Measurements from ENCODE around the gene COL18A1. TPM values are rescaled to one million over a fixed set of nuclear protein-coding genes. Genes with fewer than 3 reads are reported as not detected.
A peak's percentile ranks its signal among the peaks of the same experiment; 100 is the strongest.

The COL18A1 gene
- total and polyA plus RNA-seq, 9 of the 15 experiments (the other 6 are each of a cell fraction or from before 2014, with no cell fraction given), result 0.14 to 16.4 (median 2.0) TPM

GRCh38 chr21:45386728-45387371 is 18.1 kb upstream of the COL18A1 start (continued):
- no peak for TF ChIP-seq PBX2 (CRISPR knock-in tag; IDR thresholded peaks at IDR 0.05; ENCODE audit: low read depth)
- TF ChIP-seq PBX2 (tag; conservative IDR thresholded peaks at IDR 0.05; ENCODE audit: low read depth), result no peak
- TF ChIP-seq CTBP1 (IDR thresholded peaks at IDR 0.05; ENCODE audit: borderline replicate concordance), result 0 out of 2 replicates have a peak, but pooled peaks have one; percentile 32
- no peak for TF ChIP-seq ZNF324 (CRISPR knock-in tag; IDR thresholded peaks at IDR 0.05)
- no peak for TF ChIP-seq ATF6 (CRISPR knock-in tag; IDR thresholded peaks at IDR 0.05)
- no peak for TF ChIP-seq ZFPM2 (CRISPR knock-in tag; IDR thresholded peaks at IDR 0.05)
- no peak for TF ChIP-seq ZNF57 (CRISPR knock-in tag; IDR thresholded peaks at IDR 0.05)
- TF ChIP-seq RFX5 (IDR thresholded peaks at IDR 0.05; ENCODE audit: low read depth, low read length), result no peak
- TF ChIP-seq SPI1 (IDR thresholded peaks at IDR 0.05; ENCODE audit: borderline replicate concordance, low read depth, low read length), result no peak
- no peak for TF ChIP-seq ARID3A (IDR thresholded peaks at IDR 0.05; ENCODE audit: borderline replicate concordance, low read depth, low read length)
- no peak for TF ChIP-seq CBX8 (IDR thresholded peaks at IDR 0.05; ENCODE audit: borderline replicate concordance, extremely low read depth, low read depth, low read length, poor library complexity, severe bottlenecking)
- no peak for TF ChIP-seq CAMTA2 (CRISPR knock-in tag; conservative IDR thresholded peaks at IDR 0.05)
- no peak for TF ChIP-seq ARID2 (IDR thresholded peaks at IDR 0.05)
- TF ChIP-seq ATF3 (IDR thresholded peaks at IDR 0.05), result peak; percentile 80
- no peak for TF ChIP-seq ATF3 (CRISPR knock-in tag; conservative IDR thresholded peaks at IDR 0.05)
- TF ChIP-seq ZNF586 (CRISPR knock-in tag; conservative IDR thresholded peaks at IDR 0.05), result no peak
- TF ChIP-seq FIP1L1 (IDR thresholded peaks at IDR 0.05; ENCODE audit: low read depth, low read length, poor library complexity, severe bottlenecking), result no peak
- 0 out of 2 replicates have a peak, but pooled peaks have one; percentile 15 for TF ChIP-seq ZNF316 (IDR thresholded peaks at IDR 0.05)
- no peak for TF ChIP-seq HDAC1 (IDR thresholded peaks at IDR 0.05)
- TF ChIP-seq TCF7L2 (IDR thresholded peaks at IDR 0.05; ENCODE audit: low read depth, low read length), result no peak
- TF ChIP-seq HES1 (IDR thresholded peaks at IDR 0.05; ENCODE audit: low read depth), result no peak
